Thyroid gland (tissue), 4 donors: ENCODE data around the gene TMEM45A. TPM values are rescaled to one million over a fixed set of nuclear protein-coding genes. Genes with fewer than 3 reads are reported as not detected.
"Not testable (repeated sequence)": the region's sequence is repeated elsewhere in the genome, so short reads cannot be mapped to it uniquely, and the experiment has no call there.

Source experiments
- DNase-seq, 2 donors: peaks; one replicate each; pipeline ENCODE4 v3.0.0-alpha.2; 2019
- H3K27ac ChIP-seq, 3 donors: fragments of 200-600 bp; sonication (generic); 1 replicate in 2 of 3; 2 replicates in 1 of 3; pipeline ENCODE4 v1.5.1; 2016 to 2019; ENCODE audit warnings: mild to moderate bottlenecking in 1 of 3, moderate library complexity in 1 of 3
- H3K27me3 ChIP-seq: fragments of 200-600 bp; sonication (generic); one replicate; pipeline ENCODE4 v1.5.1; 2019
- H3K36me3 ChIP-seq, 2 donors: fragments of 200-600 bp; sonication (generic); one replicate each; pipeline ENCODE4 v1.5.1; 2016 to 2019
- H3K4me1 ChIP-seq, 2 donors: fragments of 200-600 bp; sonication (generic); one replicate each; pipeline ENCODE4 v1.5.1; 2017 to 2019
- H3K4me3 ChIP-seq, 3 donors: fragments of 200-600 bp; sonication (generic); replicated peaks in 1 of 3; 1 replicate in 2 of 3; 2 replicates in 1 of 3; pipeline ENCODE4 v1.5.1; 2016; ENCODE audit warnings: mild to moderate bottlenecking in 1 of 3
- H3K9me3 ChIP-seq: fragments of 200-600 bp; sonication (generic); one replicate; pipeline ENCODE4 v1.5.1; 2017
- CTCF ChIP-seq, 6 experiments: fragments of 200-600 bp in 3 of 6; fragments of 450-650 bp in 3 of 6; sonication (generic) in 3 of 6; IDR thresholded peaks; one replicate each; pipeline ENCODE4 v1.5.1; 2016 to 2019; ENCODE audit warnings: antibody characterized with exemption in 6 of 6, mild to moderate bottlenecking in 2 of 6, inconsistent platforms in 1 of 6, moderate library complexity in 1 of 6
- POLR2A ChIP-seq, 2 donors: fragments of 450-650 bp; IDR thresholded peaks; one replicate each; pipeline ENCODE4 v1.6.1; 2017; ENCODE audit warnings: antibody characterized with exemption in 2 of 2, mild to moderate bottlenecking in 2 of 2, moderate library complexity in 1 of 2
- WGBS, 2 donors: methylation state at CpG; one replicate each; pipeline ENCODE4 v1.1.5; 2017; 5-methylcytosine and 5-hydroxymethylcytosine counted together
- intact Hi-C: fragments of 100-400 bp; cut with DNase I; formaldehyde crosslinking; loops from one replicate; pipeline ENCODE4 v1.15.1; 2023
- total RNA-seq, 4 donors: library from RNA; depleted of rRNA; stranded (reverse); fragments of >200 nt; gene quantifications; one replicate each; pipeline ENCODE4 v1.2.3, GENCODE V29; 2016

Gene TMEM45A
- total RNA-seq, 4 donors from 2014 or later: 11.7 to 22.2 (median 14.8) TPM

- 95% methylated on average over 4 of the region's 4 CpGs for WGBS, 2 donors
- Histone ChIP-seq H3K4me3 (no peak overlapping the region), H3K27ac (no peak overlapping the region), H3K27me3 (no peaks in the 10 kb centered on the region), H3K9me3 (no peaks in the 10 kb centered on the region), H3K4me1 (no peaks in the 10 kb centered on the region), H3K36me3 (no peaks in the 10 kb centered on the region)
- TF ChIP-seq CTCF (IDR thresholded peaks at IDR 0.05): no peak
- no peak for TF ChIP-seq POLR2A (IDR thresholded peaks at IDR 0.05)
- intact Hi-C loops: no loop called here
- no peak for DNase-seq
These were observed 7.2 kb downstream of the TMEM45A start for GRCh38 chr3:100499651-100500050.

- H3K27ac ChIP-seq: no peak overlapping the region
- no peaks in the 10 kb centered on the region for H3K27me3 ChIP-seq
- H3K36me3 ChIP-seq: no peaks in the 10 kb centered on the region
- H3K4me3 ChIP-seq: no peak overlapping the region
- no peaks in the 10 kb centered on the region for H3K4me1 ChIP-seq
- H3K9me3 ChIP-seq: no peaks in the 10 kb centered on the region
- no peak for TF ChIP-seq POLR2A (IDR thresholded peaks at IDR 0.05)
- TF ChIP-seq CTCF (IDR thresholded peaks at IDR 0.05): no peak
- intact Hi-C loops: no loop called here
- no peak for DNase-seq
- 77 to 80% methylated on average over 8 of the region's 8 CpGs for WGBS, 2 donors
These were observed 8.0 kb downstream of the TMEM45A start for GRCh38 chr3:100500320-100500880.

GRCh38 chr3:100503448-100503847, 11.0 kb downstream of the TMEM45A start:
- TF ChIP-seq POLR2A (IDR thresholded peaks at IDR 0.05) (no peak), CTCF (IDR thresholded peaks at IDR 0.05) (no peak)
- Histone ChIP-seq H3K4me1 (no peaks in the 10 kb centered on the region), H3K36me3 (no peaks in the 10 kb centered on the region), H3K4me3 (no peak overlapping the region), H3K27me3 (no peaks in the 10 kb centered on the region), H3K9me3 (no peaks in the 10 kb centered on the region), H3K27ac (no peak overlapping the region)
- 84 to 97% methylated on average over 1 of the region's 1 CpG for WGBS, 2 donors
- no peak for DNase-seq
- intact Hi-C loops: no loop called here

- H3K4me3 ChIP-seq: no peak overlapping the region
- intact Hi-C loops: no loop called here
- no peaks in the 10 kb centered on the region for H3K36me3 ChIP-seq
- H3K27me3 ChIP-seq: no peaks in the 10 kb centered on the region
- H3K27ac ChIP-seq: no peak overlapping the region
- no peaks in the 10 kb centered on the region for H3K4me1 ChIP-seq
- H3K9me3 ChIP-seq: no peaks in the 10 kb centered on the region
- TF ChIP-seq POLR2A (IDR thresholded peaks at IDR 0.05): no peak
- no peak for TF ChIP-seq CTCF (IDR thresholded peaks at IDR 0.05)
- DNase-seq: no peak
- 78 to 94% methylated on average over 2 of the region's 2 CpGs for WGBS, 2 donors
These were observed 13.9 kb downstream of the TMEM45A start for GRCh38 chr3:100506355-100506754.

- H3K4me1 ChIP-seq, DNase-seq, H3K9me3 ChIP-seq, H3K4me3 ChIP-seq, H3K27ac ChIP-seq, H3K27me3 ChIP-seq, intact Hi-C loops, H3K36me3 ChIP-seq: not testable (repeated sequence)
- 97 to 100% methylated on average over 7 to 9 of the region's 15 CpGs for WGBS, 2 donors
These were observed 17.4 kb downstream of the TMEM45A start for GRCh38 chr3:100509818-100510217.

- Histone ChIP-seq H3K27me3 (no peaks in the 10 kb centered on the region), H3K4me1 (no peaks in the 10 kb centered on the region), H3K36me3 (no peaks in the 10 kb centered on the region), H3K9me3 (no peaks in the 10 kb centered on the region), H3K27ac (no peak overlapping the region), H3K4me3 (no peak overlapping the region)
- WGBS, 2 donors: 76 to 77% methylated on average over 2 of the region's 2 CpGs
- TF ChIP-seq POLR2A (IDR thresholded peaks at IDR 0.05) (no peak), CTCF (IDR thresholded peaks at IDR 0.05) (no peak)
- no peak for DNase-seq
- intact Hi-C loops: no loop called here
These were observed 23.8 kb downstream of the TMEM45A start for GRCh38 chr3:100516232-100516631.
